NAMALWA (cell line): Measurements from ENCODE around the gene CAPN13.
A peak's percentile ranks its signal among the peaks of the same experiment; 100 is the strongest.

Experiments
- DNase-seq: peaks from one replicate; pipeline ENCODE4 v3.0.0-alpha.2; 2015; ENCODE audit warnings: low spot score

CAPN13 gene

DNA sequence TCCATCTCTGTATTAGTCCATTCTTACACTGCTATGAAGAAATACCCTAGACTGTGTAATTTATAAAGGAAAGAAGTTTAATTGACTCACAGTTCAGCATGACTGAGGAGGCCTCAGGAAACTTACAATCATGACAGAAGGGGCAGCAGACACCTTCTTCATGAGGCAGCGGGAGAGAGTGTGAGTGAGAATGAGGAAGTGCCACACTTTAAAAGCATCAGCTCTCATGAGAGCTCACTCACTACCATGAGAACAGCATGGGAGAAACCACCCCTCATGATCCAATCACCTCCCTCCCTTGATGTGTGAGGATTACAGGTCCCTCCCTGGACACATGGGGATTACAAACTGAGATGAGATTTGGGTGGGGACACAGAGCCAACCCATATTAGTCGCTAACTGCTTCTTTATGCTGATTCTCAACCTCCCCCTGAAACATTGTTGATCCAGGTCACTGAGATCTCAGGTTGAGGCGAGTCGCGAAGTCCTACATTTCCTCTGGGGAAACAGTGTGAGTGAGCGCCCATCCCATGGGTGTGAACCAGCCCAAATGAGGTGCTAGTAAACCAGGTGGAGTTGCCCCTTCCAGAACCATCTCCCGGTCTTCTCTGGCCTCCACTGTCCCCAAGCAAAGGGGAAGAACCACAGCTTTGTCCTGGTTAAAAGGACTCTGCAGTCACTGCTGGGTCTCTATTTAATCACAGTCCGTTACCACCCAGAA lies 123.8 kb downstream of the CAPN13 start:
- peak; percentile 72 for DNase-seq

DNA sequence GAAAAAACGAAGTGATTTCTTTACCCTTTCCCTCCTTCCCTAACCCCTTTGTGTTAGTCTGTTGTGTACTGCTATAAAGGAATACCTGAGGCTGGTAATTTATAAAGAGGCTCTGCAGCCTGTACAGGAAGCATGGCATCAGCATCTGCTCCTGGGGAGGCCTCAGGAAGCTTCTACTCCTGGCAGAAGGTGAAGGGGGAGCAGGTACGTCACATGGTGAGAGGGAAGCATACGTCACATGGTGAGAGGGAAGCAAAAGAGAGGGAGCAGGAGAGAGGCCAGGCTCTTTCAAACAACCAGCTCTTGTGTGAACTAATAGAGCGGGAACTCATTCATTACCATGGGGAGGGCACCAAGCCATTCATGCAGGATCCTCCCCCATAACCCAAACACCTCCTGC lies 126.2 kb downstream of the CAPN13 start:
- DNase-seq = no peak

DNA sequence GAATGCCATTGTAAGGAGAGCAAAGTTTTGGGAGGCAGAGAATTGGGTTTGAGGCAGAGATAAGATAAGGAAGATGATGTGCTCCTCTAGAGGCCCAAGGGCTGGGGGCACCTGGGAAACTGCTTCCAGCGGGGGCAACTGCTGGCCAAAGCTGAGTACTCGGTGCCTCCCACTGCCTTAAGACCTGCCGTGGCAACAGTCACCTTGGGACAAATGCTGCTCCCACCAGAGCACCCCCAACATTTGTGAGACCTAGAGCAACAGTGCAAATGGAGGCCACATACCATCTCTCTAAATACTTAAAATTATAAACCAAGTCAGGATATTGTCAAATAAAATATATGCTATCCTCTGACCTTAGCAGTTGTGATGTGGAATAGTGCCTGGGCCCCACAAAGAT lies 127.1 kb downstream of the CAPN13 start:
- no peak for DNase-seq

DNA sequence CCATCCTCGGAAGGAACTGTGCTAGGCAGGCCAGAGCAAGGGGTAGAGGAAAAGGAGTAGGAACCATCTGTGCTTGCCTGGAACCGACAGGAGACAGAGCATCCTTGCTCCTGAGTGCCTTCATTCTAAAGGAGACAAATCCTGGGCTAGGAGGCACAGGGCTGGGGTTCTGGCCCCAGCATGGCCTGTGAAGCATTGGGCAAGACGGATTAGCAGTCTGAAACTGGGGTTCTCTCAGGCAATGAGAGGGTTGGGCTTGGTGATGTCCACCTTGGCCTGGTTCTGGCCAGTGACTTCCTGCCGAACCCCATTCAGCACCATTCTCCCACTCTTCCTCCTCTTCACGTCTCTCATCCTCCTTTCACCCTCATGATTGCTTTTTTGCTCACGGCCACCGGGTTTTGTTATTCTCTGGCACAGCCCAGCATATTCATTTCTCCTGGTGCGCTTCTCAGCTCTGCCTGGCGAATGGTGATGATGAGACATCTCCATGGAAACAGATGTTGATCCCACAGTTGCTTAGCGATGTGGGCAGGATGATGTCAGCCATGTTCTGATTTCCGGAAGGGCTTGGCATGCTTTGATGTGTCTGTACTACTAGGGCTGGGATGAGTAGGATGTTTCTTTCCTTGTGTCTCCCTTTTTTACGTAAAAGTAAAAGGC lies 127.7 kb downstream of the CAPN13 start:
- DNase-seq = no peak

DNA sequence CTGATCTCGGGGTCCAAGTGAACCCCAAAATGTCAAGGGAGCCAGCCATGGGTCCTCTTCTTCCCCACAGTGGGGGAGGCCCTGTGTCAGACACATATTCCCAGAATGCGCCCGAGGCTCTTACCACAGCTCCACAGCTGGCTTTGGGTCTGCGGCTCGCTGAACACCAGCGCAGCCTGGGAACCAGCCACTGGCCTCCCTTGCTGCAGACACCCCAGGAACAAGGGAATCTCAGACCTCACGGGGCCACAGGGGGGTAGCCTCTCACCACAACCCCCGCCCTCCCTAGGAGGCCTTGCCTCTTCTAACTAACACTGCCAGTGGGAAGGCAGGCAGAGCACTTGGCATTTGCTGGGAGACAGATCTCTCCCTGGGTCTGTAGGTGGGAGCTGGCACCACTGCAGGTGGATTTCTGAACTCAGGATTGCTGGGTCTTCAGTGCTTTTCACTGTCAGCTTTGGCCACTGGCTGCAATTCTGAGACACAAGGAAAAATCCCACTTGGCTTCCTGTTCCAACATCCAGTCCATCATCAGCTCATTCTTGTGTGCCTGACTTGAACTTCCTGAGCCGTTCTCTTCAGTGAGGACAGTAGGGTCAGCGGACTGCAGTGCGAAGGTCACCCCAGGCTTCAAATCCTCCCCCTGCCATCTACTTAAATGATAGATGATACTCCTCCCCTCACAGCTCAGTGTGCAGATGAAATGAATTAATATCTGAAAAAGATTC lies 128.7 kb downstream of the CAPN13 start:
- no peak for DNase-seq

GRCh38 chr2:30677861-30678385 lies 129.3 kb downstream of the CAPN13 start:
- no peak for DNase-seq

DNA sequence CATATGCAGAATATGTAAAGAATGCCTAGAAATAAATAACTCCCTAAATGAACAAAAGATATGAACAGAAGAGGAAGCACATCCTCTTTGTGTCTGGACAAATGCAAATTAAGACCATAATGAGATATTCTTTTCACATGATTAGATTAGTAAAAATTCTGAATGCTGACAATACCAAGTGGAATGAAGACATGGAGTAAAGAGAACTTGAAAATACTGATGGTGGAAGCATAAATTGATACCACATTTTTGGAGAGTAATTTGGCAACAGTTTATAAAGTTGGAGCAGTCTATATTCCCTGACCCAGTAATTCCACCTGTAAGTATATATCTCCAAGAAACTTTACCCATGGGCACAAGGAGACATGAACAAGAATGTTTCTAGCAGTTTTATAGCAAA lies 130.0 kb downstream of the CAPN13 start:
- no peak for DNase-seq

DNA sequence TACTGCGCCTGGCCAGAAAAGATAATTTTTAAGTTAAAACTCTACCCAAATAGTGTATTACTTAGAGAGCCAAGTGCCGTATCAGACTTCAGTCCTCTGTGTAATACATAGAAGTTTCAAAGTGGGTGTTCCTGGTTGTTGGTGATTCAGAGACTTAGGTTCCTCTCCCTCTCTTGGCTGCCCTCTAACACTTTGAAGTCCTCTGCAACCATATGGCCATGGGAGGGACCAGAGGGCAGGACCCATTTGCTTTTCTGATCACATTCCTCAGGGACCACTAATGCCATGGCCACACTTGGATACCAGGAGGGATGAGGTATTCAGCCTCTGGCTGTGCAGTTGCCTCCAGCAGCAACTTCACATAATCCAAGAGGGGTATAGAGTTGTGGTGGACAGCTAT lies 131.5 kb downstream of the CAPN13 start:
- no peak for DNase-seq

DNA sequence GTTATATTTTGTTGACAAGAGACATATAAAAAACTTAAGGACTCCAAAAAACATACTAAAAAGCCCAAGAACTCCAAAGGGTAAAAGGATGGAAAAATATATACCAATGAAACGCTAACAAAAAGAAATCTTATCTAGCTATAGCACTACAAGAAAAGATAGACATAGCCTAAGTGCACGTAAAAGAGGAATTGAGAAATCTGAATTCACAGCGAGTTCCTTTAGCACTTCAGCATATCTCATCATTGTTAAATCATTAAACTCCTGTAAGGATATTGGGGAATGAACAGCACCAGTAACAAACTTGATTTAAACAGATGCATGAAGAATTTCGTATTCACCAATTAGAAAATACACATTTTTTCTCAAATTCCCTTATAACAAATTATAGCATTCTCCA lies 134.1 kb downstream of the CAPN13 start:
- DNase-seq = no peak
